NT2/D1 (cell line): ENCODE data around the gene IL18.

ENCODE experiments used
- DNase-seq: peaks from one replicate; pipeline ENCODE4 v3.0.0-alpha.2; 2011; ENCODE audit warnings: low read depth, low spot score
- H3K27me3 ChIP-seq: 2 replicates; pipeline ENCODE4 v1.6.0; 2011; ENCODE audit warnings: mild to moderate bottlenecking; ENCODE audit not compliant: insufficient read length, insufficient read depth
- H3K36me3 ChIP-seq: 2 replicates; pipeline ENCODE4 v1.6.1; 2011; ENCODE audit warnings: mild to moderate bottlenecking, low read length, mixed read lengths; ENCODE audit not compliant: insufficient read depth, insufficient read length
- H3K4me1 ChIP-seq: 2 replicates; pipeline ENCODE4 v1.5.1; 2011; ENCODE audit not compliant: insufficient read depth, insufficient read length
- H3K4me3 ChIP-seq: 2 replicates; pipeline ENCODE4 v1.5.1; 2011; ENCODE audit warnings: low read depth; ENCODE audit not compliant: insufficient read length
- H3K9ac ChIP-seq: 2 replicates; pipeline ENCODE4 v1.6.0; 2011; ENCODE audit warnings: low read depth; ENCODE audit not compliant: insufficient read length
- H3K9me3 ChIP-seq: 2 replicates; pipeline ENCODE4 v1.5.1; 2011; ENCODE audit warnings: mild to moderate bottlenecking, low read length; ENCODE audit not compliant: insufficient read depth
- SUZ12 ChIP-seq: IDR thresholded peaks from 2 replicates; pipeline ENCODE4 v1.6.1; 2011; ENCODE audit not compliant: insufficient read length, insufficient read depth; ENCODE audit errors: extremely low read depth
- YY1 ChIP-seq: IDR thresholded peaks from 2 replicates; pipeline ENCODE4 v1.6.1; 2011; ENCODE audit not compliant: insufficient read length, insufficient read depth
- ZNF274 ChIP-seq: IDR thresholded peaks from 2 replicates; pipeline ENCODE4 v1.6.1; 2011; ENCODE audit warnings: mild to moderate bottlenecking, low read depth, low read length

The IL18 gene

DNA sequence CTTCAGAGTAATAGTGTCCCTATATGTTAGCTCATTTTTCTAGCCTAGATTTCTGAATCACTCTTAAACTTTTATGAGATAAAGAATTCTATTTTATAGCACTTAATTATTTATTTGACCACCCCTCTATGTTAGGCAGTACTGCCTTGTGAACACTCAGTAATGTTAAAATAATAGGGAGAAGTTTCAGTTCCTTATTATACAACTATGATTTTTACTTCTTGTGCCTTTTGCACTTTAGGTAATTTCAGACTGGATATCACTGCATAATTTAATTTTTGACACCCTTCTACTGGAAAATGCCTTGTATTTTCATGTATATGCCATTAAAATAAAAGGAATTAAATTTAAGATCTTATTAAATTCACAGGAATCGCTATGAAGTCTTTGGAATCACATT lies 14.5 kb upstream of the IL18 start:
- Histone ChIP-seq H3K36me3 (no peaks in the 10 kb centered on the region), H3K4me3 (no peak overlapping the region), H3K27me3 (no peaks in the 10 kb centered on the region), H3K9ac (no peak overlapping the region), H3K9me3 (no peaks in the 10 kb centered on the region), H3K4me1 (no peaks in the 10 kb centered on the region)
- no peak for TF ChIP-seq YY1
- DNase-seq, result no peak

DNA sequence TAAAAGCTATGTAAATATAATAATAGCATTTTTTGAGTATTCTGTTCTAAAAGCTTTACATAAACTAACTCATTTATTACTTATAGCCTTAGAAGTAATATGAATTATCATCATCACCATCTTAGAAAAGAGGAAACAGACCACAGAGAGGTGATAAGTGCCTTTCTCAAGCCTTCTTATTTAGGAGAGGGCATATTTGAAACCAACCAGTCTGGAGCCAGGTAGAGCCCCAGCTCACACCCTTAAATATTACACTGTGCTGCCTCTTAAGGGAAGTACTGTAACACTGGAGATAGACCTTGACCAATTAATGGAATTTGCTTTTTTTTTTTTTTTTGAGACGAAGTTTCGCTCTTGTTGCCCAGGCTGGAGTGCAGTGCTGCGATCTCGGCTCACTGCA lies 13.7 kb upstream of the IL18 start:
- Histone ChIP-seq H3K36me3 (no peaks in the 10 kb centered on the region), H3K4me1 (no peaks in the 10 kb centered on the region), H3K27me3 (no peaks in the 10 kb centered on the region), H3K9ac (no peak overlapping the region), H3K9me3 (no peaks in the 10 kb centered on the region), H3K4me3 (no peak overlapping the region)
- DNase-seq, result no peak
- TF ChIP-seq ZNF274 (no peak), SUZ12 (no peak), YY1 (no peak)

DNA sequence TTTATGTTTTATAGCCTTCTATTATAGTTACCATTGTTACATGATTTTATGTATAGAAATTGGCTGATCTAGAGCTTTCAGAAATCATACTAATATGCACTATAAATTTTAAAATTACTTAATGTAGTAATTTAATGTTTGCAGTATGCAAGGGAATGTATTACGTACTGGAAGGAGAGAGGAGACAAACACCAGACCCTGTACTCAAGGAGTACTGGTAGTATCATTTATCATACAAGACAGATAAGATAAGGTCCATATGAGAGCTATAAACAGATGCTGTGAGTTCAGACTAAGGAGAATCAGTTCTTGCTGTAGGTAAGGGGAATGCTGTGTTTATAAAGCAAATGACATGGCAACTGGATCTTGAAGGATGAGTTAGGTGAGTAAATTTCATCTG lies 12.2 kb upstream of the IL18 start:
- no peak for DNase-seq
- Histone ChIP-seq H3K9ac (no peak overlapping the region), H3K27me3 (no peaks in the 10 kb centered on the region), H3K36me3 (no peaks in the 10 kb centered on the region), H3K4me1 (no peaks in the 10 kb centered on the region), H3K4me3 (no peak overlapping the region), H3K9me3 (no peaks in the 10 kb centered on the region)
- TF ChIP-seq ZNF274 (no peak), YY1 (no peak), SUZ12 (no peak)

DNA sequence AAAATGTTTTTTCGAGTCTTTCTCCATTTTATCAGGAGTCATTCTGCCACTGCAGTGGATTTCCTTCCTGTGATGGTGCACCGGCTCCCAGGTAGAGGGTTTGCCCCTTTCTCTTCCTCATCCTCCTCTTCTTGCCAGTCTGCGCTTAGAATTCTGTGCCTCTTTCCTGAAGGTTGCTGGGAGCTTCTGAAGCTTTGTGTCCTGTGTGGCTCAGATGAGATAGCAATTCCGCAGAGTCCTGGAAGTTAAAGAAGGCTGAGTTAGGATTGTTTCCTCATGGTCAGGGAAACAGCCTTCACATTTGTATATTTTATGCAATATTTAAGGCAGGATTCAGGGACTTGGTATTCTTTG lies 11.7 kb upstream of the IL18 start:
- no peak overlapping the region for H3K4me3 ChIP-seq

DNA sequence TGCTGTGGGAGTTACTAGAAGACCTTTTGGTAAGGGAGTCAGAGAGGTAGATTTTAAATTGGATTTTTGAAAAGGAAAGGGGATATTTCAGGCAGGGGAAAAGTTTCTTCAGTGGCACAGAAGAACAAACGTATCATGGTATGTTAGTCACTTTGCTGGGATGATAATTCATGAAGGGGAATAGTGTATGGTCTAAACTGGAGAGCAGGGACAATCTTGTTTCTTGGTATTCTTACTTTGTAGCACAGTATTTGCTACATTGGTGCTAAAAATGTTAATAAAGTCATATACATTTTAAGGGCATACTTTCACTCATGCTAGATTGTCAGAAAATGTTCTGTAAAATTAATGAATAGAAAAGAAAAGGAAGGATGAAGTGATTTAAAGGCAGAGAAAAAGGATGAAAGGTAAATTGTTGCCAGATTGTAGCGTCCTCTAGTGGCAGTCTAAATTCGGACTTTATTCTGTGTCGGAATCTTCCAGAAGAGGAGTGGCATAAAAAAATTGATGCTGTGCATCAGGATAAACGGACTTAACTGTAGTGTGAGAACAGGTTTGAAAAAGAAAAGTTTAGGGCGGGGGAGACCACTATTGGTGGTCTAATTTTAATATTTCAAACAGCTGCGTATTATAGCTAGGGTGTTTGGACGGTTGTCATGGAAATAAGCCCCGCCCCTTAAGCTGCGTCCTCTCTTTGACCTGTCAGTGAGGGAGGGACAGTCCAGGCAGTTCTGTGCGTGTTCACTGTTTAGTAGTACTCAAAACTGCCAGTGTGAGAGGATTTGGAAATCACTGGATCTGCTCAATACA lies 11.1 kb upstream of the IL18 start, which contains the start of gene BCO2:
TSS of gene BCO2 (plus strand) at position 724 of the 810 bp plus-strand sequence. CDS start 90 bp downstream, outside the sequence.
- Histone ChIP-seq H3K4me3 (no peak within 1 kb of the TSS), H3K27me3 (no peaks in the 10 kb centered on the region), H3K9ac (no peak within 1 kb of the TSS), H3K4me1 (no peaks in the 10 kb centered on the region), H3K9me3 (no peaks in the 10 kb centered on the region), H3K36me3 (no peaks in the 10 kb centered on the region)
- TF ChIP-seq YY1, result no peak
- TF ChIP-seq SUZ12, result no peak
- TF ChIP-seq ZNF274, result no peak
- peak; percentile 15 for DNase-seq

More for the DNA sequence above, 11.7 kb upstream of the IL18 start:
- H3K9me3 ChIP-seq, result no peaks in the 10 kb centered on the region
- no peaks in the 10 kb centered on the region for H3K27me3 ChIP-seq
- no peaks in the 10 kb centered on the region for H3K36me3 ChIP-seq
- H3K9ac ChIP-seq, result no peak overlapping the region
- no peaks in the 10 kb centered on the region for H3K4me1 ChIP-seq
- TF ChIP-seq SUZ12 (no peak), ZNF274 (no peak), YY1 (no peak)
- DNase-seq, result no peak

DNA sequence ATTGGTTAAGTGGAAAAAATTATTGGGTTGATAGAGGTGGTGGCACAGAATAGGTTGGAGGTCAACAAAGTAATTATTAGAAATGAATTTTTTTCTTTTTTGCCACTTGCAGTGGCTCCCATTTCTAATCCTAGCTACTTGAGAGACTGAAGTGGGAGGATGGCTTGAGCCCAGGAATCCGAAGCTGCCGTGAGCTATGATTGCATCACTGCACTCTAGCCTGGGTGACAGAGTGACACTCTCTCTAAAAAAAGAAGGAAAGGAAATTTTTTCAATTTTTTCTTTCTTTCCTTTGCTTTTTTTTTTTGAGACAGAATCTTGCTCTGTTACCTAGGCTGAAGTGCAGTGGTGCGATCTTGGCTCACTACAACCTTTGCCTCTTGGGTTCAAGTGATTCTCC lies 9.3 kb upstream of the IL18 start:
- H3K27me3 ChIP-seq, result no peaks in the 10 kb centered on the region
- no peak for TF ChIP-seq SUZ12
- no peak for TF ChIP-seq ZNF274
- TF ChIP-seq YY1, result no peak
- no peak overlapping the region for H3K4me3 ChIP-seq
- H3K9me3 ChIP-seq, result no peaks in the 10 kb centered on the region
- no peak for DNase-seq
- H3K9ac ChIP-seq, result no peak overlapping the region
- H3K36me3 ChIP-seq, result no peaks in the 10 kb centered on the region
- H3K4me1 ChIP-seq, result no peaks in the 10 kb centered on the region

DNA sequence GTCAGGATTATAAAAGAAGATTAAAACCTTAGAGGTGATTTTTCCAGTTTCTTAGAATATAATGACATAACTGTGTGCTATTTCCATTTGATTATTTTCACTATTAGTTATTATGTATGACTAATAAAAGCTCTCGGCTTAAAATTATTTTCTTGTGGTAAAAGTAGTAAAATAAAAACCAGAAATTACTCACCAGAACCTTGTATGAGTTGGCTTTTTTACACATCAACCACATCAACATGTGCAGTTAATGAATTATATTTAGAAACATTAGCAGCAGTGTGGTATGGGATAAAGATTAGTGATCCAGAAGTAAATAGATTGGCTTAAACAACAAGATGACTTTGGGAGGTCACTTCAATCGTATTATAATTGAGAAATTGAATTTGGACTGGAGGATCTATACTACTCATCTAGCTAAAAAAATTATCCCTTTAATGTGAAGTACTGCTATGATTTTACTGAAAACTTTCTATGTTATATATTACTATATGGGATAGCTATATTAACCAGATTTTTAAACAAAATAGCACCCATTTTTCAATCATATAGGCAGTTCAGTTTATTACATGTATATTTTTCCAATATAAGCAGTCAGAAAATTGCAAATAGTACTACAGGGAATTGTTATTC lies 8.6 kb upstream of the IL18 start:
- no peak overlapping the region for H3K9ac ChIP-seq
- no peak overlapping the region for H3K4me3 ChIP-seq
- H3K36me3 ChIP-seq, result no peaks in the 10 kb centered on the region
- no peaks in the 10 kb centered on the region for H3K9me3 ChIP-seq
- H3K4me1 ChIP-seq, result no peaks in the 10 kb centered on the region
- no peak for DNase-seq
- H3K27me3 ChIP-seq, result no peaks in the 10 kb centered on the region
- TF ChIP-seq SUZ12, result no peak
- TF ChIP-seq YY1, result no peak
- TF ChIP-seq ZNF274, result no peak
